Mucosa of descending colon (tissue), 3 donors: ENCODE results near the gene ADAMTS1. TPM values are rescaled to one million over a fixed set of nuclear protein-coding genes. Genes with fewer than 3 reads are reported as not detected.
A peak's percentile ranks its signal among the peaks of the same experiment; 100 is the strongest.

ENCODE experiments used
- ATAC-seq: fragments of 200-7000 bp; cut with Tn5 transposase; one replicate; pipeline ENCODE4 v1.9.1; 2020; ENCODE audit warnings: mild to moderate bottlenecking, moderate library complexity
- DNase-seq, 3 donors: peaks; one replicate each; pipeline ENCODE4 v3.0.0-alpha.2; 2020
- H3K36me3 ChIP-seq: fragments of 200-600 bp; one replicate; pipeline ENCODE4 v1.8.0; 2021; ENCODE audit warnings: low read depth, mild to moderate bottlenecking
- H3K4me1 ChIP-seq: fragments of 200-600 bp; one replicate; pipeline ENCODE4 v1.8.0; 2021; ENCODE audit warnings: low read depth, mild to moderate bottlenecking
- H3K4me3 ChIP-seq: fragments of 200-600 bp; one replicate; pipeline ENCODE4 v1.8.0; 2021; ENCODE audit warnings: mild to moderate bottlenecking
- H3K9me3 ChIP-seq: fragments of 200-600 bp; one replicate; pipeline ENCODE4 v1.8.0; 2021; ENCODE audit warnings: mild to moderate bottlenecking
- intact Hi-C, 2 donors: fragments of 100-400 bp; cut with DNase I in 1 of 2; cut with micrococcal nuclease in 1 of 2; formaldehyde crosslinking; loops; one replicate each; pipeline versions ENCODE4 v1.11.0 to v1.11.1; 2022; cut with DNase I, micrococcal nuclease
- total RNA-seq, 3 donors: library from RNA; stranded (reverse); fragmentation: NEBNext Ultra II Directional in 2 of 3; extraction: Animal tissue kit (Norgen Biotek cat#: 25700) in 2 of 3; gene quantifications; one replicate each; pipeline versions ENCODE4 v1.2.1 to v1.2.4, GENCODE V29; 2021 to 2023
- TF ChIP-seq, protein P1 (sequence below): fragments of 200-600 bp; IDR thresholded peaks from one replicate; pipeline ENCODE4 v1.8.0; 2022; ENCODE audit warnings: antibody characterized with exemption, mild to moderate bottlenecking
- donor health status: DM: no; HTN: no; CAD: no; lungs with moderate emphysema.
- donor health status: DM: no; HTN: no; CAD: no.
- donor health status: DM: no; HTN: yes; CAD: no.

The ADAMTS1 gene
- total RNA-seq, 3 donors from 2014 or later = 5.2 to 59.3 (median 43.9) TPM

DNA sequence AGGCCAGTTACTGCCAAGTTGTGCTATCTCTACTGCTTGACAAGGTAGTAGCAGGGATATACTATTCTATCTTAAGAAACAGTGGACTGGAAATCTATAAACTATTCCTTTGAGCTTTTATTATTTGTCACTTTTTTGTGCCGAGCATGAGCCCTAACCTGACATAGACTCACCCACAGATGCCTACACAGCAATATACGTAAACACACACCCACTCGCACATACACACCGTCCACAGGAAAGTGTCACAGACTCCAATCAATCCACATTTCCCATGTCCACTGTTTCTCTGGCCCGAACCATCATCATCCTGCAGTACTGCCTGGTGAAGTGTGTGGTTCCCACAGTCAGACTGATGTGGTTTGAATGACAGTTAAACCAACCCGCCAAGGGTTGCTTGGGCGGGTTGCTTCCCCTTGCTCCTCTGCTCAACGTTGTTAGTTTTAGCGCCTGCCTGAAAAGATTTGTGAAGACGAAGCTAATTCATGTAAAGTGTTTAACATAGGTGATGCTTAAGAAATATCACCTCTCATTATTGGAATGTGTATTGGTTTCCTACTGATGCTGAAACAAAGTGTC, 47.2 kb downstream of the ADAMTS1 start:
- H3K36me3 ChIP-seq = no peaks in the 10 kb centered on the region
- intact Hi-C loops = no loop called here
- no peak overlapping the region for H3K4me3 ChIP-seq
- no peak for ATAC-seq
- H3K4me1 ChIP-seq = peaks cover 4% of the 10 kb centered on the region
- no peak for DNase-seq
- TF ChIP-seq, protein P1, sequence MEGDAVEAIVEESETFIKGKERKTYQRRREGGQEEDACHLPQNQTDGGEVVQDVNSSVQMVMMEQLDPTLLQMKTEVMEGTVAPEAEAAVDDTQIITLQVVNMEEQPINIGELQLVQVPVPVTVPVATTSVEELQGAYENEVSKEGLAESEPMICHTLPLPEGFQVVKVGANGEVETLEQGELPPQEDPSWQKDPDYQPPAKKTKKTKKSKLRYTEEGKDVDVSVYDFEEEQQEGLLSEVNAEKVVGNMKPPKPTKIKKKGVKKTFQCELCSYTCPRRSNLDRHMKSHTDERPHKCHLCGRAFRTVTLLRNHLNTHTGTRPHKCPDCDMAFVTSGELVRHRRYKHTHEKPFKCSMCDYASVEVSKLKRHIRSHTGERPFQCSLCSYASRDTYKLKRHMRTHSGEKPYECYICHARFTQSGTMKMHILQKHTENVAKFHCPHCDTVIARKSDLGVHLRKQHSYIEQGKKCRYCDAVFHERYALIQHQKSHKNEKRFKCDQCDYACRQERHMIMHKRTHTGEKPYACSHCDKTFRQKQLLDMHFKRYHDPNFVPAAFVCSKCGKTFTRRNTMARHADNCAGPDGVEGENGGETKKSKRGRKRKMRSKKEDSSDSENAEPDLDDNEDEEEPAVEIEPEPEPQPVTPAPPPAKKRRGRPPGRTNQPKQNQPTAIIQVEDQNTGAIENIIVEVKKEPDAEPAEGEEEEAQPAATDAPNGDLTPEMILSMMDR = no peak
- peaks cover 5% of the 10 kb centered on the region for H3K9me3 ChIP-seq

- no peaks in the 10 kb centered on the region for H3K36me3 ChIP-seq
- intact Hi-C loops = no loop called here
- TF ChIP-seq, protein P1 = no peak
- peak; percentile 88 for ATAC-seq
- H3K9me3 ChIP-seq = peaks cover 5% of the 10 kb centered on the region
- no peak overlapping the region for H3K4me3 ChIP-seq
- peak in 1 of 3 donors; percentile 68 for DNase-seq
- H3K4me1 ChIP-seq = peaks cover 4% of the 10 kb centered on the region
Observed at GRCh38 chr21:26795866-26796329, 49.3 kb downstream of the ADAMTS1 start.

- TF ChIP-seq, protein P1 = no peak
- intact Hi-C loops = no loop called here
- ATAC-seq = no peak
Observed at GRCh38 chr21:26795412-26795805, 49.8 kb downstream of the ADAMTS1 start.

DNA sequence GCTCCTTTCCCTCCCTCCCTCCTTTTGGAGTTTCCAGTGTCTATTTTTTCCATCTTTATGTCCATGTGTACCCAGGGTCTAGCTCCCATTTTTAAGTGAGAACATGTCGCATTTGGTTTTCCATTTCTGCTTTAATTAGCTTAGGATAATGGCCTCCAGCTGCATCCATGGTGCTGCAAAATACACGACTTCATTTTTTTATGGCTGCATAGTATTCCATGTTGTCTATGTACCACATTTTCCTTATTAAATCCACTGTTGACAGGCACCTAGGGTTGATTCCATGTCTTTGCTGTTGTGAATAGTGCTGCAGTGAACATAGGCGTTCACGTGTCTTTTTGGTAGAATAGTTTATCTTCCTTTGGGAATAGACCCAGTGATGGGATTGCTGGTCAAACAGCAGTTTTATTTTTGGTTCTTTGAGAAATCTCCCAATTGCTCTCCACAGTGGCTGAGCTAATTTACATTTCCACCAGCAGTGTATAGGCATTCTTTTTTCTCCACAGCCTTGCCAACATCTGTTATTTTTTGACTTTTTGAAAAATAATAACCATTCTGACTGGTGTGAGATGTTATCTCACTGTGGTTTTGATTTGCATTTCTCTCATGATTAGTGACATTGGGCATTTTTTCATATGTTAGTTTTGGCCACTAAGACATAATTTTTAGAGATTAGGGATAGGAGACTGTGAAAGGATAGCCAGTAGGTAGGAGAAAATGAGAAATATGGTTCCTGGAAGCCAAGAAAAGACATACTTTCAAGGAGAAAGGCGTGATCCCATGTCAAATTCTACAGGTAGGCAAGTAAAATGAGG, 50.4 kb downstream of the ADAMTS1 start:
- Histone ChIP-seq H3K4me3 (no peak overlapping the region), H3K4me1 (peaks cover 4% of the 10 kb centered on the region), H3K36me3 (no peaks in the 10 kb centered on the region), H3K9me3 (peaks cover 5% of the 10 kb centered on the region)
- DNase-seq (no peak), ATAC-seq (no peak)
- TF ChIP-seq, protein P1 = no peak
- intact Hi-C loops = no loop called here

More at GRCh38 chr21:26795412-26795805, 49.8 kb downstream of the ADAMTS1 start:
- DNase-seq = no peak
- Histone ChIP-seq H3K4me3 (no peak overlapping the region), H3K9me3 (peaks cover 5% of the 10 kb centered on the region), H3K4me1 (peaks cover 4% of the 10 kb centered on the region), H3K36me3 (no peaks in the 10 kb centered on the region)

GRCh38 chr21:26790296-26790695, 54.9 kb downstream of the ADAMTS1 start:
- H3K9me3 ChIP-seq = no peaks in the 10 kb centered on the region
- no peak overlapping the region for H3K4me3 ChIP-seq
- ATAC-seq (no peak), DNase-seq (peak in 1 of 3 donors; percentile 17)
- no peaks in the 10 kb centered on the region for H3K36me3 ChIP-seq
- TF ChIP-seq, protein P1 = no peak
- no peaks in the 10 kb centered on the region for H3K4me1 ChIP-seq
- intact Hi-C loops = no loop called here
